ENCODE measurements around the gene MBTPS1.

The MBTPS1 gene

DNA sequence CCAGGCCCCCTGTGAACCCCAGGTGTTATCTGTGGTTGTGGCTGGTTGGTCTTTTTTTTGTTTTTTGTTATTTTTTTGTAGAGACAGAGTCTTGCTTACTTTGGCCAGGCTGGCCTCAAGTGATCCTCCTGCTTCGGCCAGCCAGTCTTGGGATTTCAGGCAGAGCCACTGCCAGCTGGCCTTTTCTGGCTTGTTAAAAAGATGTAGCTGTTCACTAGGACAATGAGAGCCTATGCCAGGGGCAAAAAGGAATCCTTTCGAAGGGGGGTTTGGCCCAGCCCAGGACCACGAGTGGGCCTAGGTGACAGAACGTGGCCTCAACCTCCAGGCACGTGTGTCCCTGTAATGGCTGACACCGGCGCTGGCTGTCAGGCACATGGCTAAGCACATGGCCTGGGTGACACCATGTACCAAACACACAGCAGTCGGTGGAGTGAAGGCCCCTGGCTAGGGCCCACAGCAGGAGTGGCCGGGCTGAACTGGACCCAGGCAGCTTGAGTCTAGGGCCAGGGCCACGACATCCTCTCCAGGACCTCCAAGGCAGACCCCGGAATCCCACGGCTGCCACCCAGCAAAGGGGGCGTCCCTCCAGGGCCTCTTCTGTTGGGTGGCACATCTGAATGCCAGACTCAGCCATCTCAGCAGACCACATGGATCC, 67.2 kb downstream of the MBTPS1 start:
- no peak for DNase-seq

DNA sequence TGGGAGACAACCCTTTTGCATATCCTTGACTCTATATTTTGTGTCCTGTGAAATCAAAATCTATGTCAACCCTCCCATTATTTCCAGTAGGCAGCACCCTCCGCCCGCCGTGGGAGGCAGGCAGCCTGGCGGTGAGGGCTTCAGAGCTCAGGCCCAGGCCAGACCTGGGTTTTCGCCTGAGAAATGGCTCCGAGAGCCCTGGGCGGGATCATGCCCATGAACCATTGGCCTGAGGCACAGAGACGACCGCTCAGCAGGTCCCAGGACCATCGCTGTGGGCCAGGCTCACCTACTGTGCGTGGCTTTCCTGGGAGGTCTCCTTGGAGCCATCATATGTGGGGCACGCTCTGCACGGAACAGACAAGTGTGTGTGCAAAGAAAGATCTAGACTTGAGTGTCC, 67.9 kb downstream of the MBTPS1 start:
- no peak for DNase-seq

DNA sequence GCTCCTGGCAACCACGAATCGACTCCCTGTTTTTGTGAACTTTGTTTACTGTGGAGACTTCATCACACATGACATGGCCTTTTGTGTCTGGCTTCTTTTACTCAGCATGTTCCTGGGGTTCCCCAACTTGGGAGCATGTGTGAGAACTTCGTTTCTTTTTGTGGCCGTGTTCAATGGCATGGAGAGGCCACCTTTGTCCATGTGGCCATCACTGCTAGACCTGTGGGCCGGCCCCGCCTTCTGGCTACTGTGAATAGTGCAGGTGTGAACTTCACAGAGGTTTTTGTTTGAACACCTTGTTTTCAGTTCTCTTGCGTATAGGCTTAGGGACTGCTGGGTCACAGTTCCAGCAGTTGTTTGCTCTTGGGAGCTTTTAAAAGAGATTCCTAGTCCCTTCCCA, 68.5 kb downstream of the MBTPS1 start:
- DNase-seq = no peak

DNA sequence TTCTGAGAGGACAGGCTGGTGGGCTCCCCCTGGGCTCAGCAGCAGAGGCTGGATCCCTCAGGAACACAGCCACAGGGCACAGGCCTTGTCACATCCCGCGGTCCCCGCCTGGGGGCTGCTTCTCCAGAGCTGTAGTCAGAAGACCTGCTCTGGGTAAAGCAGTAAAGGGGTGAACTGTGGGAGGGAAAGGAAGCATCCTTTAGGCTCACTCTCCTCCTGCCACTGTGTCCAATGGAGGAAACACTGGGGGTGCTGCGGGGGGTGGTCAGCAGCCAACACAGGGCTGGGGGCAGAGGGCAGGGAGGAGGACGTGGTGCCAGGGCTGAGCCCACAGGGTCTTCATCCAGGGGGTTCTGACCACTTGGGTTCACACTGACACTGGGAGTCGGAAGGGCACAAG, 69.1 kb downstream of the MBTPS1 start:
- DNase-seq = no peak

DNA sequence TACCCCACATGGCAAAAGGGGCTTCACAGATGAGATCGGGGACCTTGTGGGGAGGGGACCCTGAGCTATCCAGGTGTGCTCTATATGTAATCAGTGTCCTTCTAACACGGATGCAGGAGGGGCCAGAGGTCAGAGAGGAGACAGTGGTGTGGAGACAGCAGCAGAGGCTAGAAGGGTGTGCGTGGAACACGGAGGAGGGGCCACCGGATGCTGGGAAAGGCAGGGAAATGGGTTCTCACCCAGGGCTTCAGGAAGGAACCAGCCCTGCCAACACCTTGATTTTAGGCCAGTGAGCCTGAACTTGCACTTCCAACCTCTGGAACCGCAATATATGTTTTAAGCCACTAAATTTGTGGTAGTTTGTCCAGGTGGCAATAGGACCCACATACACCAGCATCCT, 69.5 kb downstream of the MBTPS1 start:
- DNase-seq = no peak

DNA sequence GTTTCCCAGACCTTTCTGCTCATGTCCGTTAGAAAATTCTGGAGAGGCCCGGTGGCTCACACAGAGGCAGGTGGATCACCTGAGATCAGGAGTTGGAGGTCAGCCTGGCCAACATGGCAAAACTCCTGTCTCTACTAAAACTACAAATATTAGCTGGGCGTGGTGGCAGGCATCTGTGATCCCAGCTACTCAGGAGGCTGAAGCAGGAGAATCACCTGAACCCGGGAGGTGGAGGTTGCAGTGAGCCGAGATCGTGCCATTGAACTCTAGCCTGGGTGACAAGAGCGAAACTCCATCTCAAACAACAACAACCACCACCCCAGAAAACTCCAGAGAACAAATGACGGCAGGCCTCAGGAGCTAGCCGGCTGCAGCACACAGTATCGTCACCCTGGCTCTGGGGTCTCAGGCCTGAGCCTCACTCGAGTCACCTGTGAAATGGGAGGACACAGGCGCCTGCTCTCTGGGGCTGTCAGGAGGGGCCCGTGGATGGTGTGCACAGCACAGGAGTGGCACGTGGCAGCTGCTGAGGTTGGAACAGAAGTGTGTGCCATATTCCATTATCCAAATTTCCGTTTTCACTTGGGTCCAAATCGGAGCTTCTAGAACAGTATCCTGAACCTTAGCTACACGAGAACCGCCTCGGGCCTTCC, 70.8 kb downstream of the MBTPS1 start:
- DNase-seq = no peak

DNA sequence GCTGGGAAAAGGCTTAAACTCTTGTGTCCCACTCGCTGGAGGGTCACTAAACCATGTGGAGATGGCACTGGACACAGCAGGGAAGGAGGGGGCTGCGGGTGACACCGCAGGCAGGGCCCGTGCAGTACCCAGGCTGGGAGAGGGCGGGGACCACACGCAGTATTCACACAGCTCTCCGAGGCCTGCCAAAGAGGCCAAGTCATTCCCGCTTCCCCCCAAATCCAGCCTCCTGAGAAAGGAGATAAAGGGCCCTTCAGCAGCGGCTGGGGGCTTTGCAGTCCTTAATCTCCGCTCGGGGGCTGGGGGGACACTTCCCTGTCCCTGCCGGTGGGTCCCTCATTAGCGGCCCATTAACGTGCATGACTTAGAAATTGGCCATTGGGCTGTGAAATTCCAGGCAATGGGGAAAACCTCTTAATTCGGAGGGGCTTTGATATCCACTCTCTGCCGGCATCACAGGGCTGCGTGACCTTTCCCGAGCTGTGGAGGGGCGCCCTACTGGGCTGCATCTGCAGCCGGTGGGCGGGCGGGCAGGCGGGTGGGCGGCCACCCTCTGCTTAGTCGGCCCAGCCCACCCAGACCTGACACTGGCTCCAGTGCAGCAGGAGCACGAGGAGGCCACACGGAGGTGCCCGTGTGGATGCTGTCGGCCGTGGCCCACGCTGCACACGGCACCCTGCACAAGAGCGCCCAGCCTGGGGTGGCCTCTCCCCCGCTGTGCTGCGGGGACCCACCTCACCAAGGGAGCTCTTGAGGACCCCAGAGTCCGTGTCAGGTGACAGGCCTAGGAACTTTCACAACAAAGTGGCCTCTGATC, 71.5 kb downstream of the MBTPS1 start:
- no peak for DNase-seq

DNA sequence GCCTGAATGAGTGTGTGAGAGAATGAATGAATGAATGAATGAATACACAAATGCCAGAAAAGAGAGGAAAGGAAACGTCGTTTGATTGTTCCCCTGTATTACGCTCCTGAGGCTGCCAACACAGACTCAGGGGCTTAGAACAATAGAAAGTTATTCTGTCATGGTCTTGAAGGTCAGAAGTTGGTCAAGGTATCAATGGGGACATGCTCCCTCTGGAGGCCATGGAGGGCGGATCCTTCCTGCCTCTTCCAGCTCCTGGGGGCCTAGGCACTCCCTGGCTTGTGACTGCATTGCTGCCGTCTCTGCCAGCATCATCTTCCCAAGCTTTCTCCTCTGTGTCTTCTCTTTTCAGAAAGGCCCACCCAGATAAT, 72.6 kb downstream of the MBTPS1 start:
- DNase-seq = no peak

DNA sequence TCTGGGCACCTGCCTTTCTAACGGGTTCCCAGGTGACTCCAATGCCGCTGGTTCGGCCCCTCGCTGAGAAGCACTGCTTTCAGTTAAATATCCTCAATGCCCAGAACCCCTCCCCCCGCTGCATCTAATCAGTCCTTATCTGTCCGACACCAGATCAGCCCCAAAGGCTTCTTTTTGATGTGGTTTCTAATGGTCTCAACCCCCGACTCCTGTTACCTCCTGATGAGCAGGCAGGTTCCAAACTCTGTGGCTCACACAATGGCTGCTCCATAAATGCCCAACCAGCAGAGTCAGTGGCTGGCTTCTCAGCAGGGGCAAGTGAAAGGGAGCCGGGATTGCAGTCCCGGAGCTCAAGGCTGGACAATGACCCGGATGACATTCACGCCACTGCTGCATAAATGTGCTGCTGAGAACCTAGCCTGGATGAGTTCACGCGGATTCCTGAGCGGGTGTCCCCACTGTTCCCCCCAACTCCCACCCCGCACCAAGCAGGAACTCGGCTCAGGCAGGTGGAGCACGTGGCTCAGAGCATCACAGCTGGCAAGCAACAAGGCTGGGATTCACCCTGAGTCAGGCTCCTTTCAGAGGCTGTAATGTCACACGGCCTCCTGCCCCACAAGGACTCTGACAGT, 73.1 kb downstream of the MBTPS1 start:
- no peak for DNase-seq

DNA sequence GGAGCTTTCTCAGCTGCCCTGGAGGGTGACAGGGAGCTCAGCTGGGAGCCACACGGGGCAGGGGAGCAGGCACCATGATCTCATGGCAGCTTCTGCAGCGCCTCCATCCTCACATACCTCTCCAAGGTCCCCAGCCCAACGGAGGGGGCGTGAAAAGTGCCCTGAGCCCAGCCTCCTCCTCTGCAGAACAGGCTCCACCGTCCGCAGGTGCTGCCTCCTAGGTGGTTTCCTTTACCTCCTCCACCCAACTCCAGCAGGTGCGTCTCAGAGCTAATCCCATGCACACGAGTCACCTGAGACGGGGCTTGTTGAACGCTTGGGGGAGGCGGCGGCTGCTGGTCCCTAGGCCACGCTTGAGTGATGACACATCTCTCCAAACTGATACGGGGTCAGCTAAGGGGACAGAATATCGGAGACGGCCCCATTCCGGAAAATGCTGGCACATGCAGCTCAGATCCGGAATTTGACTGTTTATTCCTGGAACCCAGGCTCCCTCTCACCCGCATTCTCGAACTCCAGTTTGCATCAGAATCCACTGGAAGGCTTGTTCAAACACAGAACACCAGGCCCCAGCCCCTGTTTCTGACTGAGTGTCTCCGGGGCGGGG, 73.8 kb downstream of the MBTPS1 start:
- DNase-seq = no peak

DNA sequence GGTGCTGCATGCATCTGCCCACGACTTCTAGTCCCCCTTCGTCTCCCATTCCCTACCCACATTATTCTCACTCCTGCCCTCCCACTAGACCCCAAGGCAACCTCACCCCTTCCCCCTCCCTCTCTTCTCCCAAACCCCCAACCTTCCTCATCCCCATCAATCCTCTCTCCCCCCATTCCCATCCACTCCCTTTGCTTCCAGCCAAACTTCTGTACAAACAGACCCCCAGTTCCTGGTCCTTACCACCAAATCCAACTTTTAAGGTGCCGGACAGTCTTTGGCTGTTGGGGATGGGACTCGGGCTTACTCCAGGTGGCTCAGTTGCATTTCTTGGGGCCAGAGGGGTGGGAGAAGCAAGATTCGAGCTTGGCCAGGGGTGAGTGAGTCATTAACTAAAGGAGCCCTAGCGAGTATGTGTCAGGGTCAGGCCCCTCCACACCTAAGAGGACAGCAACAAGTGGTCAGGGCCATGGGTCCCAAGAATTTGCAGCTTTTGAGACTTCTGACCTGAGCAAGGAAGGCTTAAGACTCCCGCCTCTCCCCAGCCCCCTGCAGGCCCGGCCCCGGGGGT, 74.3 kb downstream of the MBTPS1 start, which contains the start of gene SLC38A8:
SLC38A8 (minus strand) TSS at position 488 of the 571 bp plus-strand sequence. CDS start 638 bp downstream, outside the sequence.
- DNase-seq = no peak

DNA sequence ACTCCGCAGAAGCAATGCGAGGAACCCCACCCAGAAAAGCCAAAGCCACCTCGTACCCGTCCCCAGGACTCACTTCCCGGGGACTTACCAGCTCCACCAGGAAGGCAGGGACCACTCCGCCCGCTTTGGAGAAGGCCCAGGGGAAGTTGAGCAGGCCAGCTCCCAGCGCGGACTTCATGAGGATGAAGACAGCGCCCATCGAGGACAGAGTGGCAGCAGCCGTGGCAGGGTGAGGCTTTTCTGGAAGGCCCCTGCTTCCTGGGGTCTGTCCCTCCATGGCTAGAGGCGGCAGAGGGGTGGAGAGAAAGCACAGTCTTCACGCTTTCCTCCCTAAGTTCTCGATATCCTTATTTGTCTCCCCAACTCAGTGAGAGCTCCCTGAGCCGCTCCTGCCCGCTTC, 74.9 kb downstream of the MBTPS1 start:
- no peak for DNase-seq

DNA sequence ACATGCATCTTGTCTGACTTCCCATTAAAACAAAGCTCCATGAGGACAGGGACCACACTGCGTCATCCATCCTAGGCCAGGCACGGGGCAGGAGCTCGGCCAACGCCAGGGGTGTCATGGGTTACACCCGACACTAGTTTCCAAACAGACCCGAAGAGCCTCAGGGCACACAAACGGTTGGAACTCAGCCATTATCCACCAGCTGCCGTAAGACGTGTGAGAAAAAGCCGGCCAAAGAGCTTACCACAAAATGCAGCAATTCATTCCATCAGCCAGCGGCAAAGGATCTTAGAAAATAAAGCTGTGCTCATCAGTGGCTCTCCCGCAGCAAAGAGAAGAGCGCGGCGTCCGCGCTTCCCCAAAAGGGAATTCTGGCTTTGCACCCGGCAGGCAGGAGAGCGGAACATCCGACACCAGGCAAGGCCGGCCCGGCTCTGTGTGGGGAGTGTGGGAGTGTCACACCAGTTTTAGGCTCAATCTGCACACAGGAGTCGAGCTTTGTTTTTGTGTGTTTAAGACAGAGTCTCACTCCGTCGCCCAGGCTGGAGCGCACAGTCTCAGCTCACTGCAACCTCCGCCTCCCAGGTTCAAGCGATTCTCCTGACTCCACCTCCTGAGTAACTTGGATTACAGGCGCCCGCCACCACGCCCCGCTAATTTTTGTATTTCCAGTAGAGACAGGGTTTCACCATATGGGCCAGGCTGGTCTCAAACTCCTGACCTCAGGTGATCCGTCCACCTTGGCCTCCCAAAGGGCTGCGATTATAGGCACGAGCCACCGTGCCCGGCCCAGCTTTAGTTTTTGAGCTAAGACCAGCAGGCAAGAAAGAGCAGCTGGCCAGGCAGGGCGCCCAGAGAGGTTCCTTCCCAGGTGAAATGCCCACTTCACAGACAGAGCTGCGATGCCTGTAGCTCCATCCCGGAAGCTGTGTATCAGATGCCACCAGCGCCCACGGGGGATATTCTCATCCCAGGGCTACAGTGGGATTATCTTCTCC, 75.6 kb downstream of the MBTPS1 start:
- DNase-seq = no peak

DNA sequence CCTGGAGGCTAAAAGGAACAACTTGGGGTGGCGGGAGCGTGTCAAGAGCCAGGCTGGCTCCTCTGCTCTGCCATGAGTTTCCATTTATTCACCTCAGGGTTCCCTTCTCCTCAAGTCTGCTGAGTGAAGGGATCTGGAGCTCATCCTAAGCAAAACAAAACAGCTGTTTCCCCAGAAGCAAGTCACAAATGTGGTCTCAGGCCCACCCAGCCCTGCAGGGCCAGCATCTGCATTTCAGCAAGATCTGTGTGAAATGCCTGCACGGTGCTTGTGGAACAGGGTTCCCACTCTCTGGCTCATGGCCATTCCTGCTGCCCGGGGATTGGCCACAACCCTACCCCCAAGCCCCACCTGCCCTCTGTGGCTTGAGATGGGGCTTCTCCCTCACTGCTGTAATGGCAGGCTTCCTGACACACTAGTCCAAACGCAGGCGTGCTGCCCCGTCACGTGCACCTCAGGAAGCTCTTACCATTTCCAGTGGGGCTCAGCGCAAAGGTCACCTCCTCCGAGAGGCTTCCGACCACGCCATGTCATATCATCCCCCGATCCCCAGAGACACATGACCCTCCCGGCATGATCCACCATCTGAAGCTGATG, 76.4 kb downstream of the MBTPS1 start:
- no peak for DNase-seq

DNA sequence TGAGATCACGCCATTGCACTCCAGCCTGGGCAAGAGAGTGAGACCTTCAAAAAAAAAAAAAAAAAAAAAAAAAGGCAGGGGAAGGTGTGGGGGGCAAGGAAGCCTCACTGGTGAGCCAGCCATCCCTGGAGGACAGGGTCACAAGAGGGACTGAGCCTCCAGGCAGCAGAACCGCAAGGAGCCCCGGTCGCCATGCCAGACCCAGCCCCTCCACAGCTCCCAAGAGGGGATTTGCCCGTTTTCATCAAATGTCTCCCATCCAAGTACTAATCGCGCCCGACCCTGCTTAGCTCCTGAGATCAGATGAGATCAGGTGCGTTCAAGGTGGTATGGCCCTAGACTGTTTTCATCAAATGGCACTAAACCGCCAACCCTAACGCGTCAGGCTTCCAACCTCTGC, 77.0 kb downstream of the MBTPS1 start:
- no peak for DNase-seq

DNA sequence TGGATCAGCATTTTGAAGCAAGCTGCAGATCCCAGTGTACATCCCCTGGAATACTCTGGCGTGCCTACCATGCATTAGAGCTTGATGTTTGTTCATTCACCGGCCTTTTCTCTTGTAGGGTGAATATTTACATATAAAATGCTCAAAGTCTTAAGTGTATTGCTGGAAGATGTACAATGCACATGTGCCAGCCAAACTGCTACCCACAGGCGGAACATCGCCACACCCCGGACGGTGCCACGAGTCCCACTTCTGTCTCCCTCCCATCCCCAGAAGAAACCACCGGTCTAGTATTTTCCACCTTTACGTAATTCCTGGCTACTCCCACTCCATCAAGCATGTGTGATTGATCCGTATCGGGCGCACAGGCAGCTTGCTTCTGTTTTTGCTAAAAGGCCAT, 78.3 kb downstream of the MBTPS1 start:
- no peak for DNase-seq

DNA sequence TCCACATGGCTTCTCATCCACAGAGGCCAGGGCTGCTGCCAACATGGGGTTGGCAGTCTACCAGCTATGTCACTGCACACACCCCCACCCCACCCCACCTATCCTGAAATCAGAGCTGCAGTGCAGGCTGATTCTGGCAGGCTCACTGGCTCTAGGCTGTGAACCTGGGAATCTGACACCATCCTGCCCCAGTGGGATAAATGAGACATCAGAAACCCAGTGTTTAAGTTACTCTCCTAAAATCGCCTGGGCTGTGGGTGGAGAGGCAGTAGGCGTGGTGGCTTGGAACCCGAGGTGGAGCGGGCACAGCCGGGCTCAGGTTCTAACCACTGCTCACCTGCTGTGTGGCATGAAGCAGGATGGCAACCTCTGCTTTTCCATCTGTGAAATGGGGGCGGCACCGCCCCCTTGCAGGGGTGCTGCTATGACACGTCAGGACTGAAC, 79.7 kb downstream of the MBTPS1 start:
- no peak for DNase-seq

DNA sequence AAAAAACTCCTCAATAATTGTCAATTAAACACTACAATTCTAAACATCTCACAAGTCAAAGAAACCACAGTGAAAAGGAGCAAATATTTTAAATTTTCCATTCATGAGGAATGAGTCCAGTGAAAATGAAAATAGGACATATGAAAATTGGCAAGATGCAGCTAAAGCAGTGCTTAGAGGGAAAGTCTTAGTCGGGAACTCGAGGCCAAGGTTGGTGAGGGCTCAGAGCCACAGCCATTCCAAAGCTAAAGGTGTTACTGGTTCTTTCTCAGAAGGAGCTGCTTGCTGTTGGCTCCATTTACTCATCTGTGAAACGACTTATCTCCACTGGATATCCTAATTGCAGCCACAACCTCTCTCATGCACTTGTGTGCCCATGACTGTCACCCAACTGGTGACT, 80.6 kb downstream of the MBTPS1 start:
- DNase-seq = no peak

DNA sequence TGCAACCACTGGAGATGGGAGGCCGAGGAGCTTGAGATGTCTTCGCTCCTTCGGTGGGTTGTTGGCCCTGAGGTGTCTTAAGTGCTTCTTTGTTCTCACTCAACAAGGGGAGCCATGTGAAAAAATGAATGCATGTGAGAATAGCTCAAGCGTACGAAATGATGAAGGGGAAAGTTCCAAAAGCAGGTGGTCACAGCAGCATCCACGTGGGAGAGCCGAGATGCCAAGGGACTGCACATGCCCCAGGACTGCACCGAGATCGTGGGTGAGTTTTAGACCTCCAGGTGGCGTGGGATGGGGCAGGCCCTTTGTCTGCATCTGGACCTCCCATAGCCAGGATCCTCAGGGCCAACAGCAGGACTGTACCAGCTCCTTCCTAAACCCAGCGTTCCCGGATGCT, 82.2 kb downstream of the MBTPS1 start:
- DNase-seq = no peak

DNA sequence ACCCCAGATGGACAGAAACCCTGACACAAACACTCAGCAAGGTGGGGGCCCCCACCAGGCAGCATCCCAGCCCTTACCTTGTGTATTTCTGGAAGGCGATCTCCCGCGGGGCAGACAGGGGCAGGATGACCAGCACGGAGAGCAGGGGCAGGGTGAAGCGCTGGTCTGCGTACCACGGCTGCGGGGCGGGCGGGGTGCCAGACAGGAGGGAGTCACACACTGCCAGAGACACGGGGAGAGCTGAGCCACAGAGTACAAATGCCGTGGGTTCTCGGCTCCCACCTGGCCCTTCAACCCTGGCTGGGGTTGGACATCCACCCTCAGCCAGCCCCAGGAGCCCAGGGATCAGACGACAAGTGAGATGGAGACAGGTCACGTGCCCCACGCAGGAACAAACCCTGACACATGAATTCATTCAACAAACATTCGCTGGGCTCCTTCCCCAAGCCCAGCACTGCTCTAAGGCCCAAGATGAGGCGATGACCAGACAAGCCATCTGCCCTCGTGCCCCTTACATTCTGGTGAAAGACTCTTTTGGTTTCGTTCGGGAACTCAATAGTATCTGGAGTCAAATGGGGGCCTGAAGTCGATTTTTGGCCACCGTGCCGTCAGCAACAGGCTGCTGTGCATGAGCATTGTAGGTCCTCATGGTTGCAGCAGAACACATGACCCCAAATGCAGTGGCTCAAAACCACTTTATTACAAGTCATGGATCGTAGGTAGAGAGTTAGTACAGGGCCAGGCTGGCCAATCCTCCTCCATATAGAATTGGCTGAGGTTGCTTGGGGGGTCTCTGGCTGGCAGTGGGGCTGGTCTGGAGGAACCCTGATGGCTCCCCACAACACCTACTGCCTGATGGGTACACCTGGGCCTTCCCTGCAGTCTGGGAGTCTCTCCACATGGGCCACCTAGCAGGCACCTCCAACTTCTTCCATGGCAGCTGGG, 83.2 kb downstream of the MBTPS1 start:
- no peak for DNase-seq
